ENCODE measurements around the gene TFRC. TPM values are rescaled to one million over a fixed set of nuclear protein-coding genes. Genes with fewer than 3 reads are reported as not detected.

The TFRC gene
- total RNA-seq, 1 experiment from 2014 or later: 143 TPM

DNA sequence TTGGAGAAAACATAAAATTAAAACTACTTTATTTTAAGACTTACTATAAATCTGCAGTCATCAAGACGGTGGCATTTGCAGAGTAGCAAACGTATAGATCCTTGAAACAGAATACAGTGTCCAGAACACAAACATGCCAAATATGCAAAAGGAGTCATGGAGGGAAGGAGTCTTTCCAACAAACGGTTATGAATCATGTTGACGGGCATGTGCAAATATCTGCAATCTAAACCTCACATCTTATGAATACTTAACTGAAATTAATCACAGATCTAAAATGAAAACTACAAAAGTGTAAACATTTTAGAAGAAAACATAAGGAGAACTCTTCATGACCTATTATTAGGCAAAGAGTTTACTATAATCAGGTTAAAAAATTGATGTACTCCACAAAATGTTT, 69.4 kb downstream of the TFRC start:
- CTCF ChIA-PET: interaction anchor here (1.2 kb wide), 1 partner anchor 10 kb away, joined by 5 read pairs; no protein-coding TSS in a partner anchor
- DNase-seq (ENCODE audit: low spot score) (no peak), ATAC-seq (no peak)
- Mint-ChIP-seq H3K27ac (no peak overlapping the region), H3K4me1 (no peaks in the 10 kb centered on the region), H3K27me3 (ENCODE audit: low read depth) (peaks cover 6% of the 10 kb centered on the region), H3K36me3 (no peaks in the 10 kb centered on the region), H3K9me3 (peaks cover 12% of the 10 kb centered on the region), H3K4me3 (no peak overlapping the region)
- TF ChIP-seq OVOL2 (CRISPR knock-in tag; IDR thresholded peaks at IDR 0.05; ENCODE audit: borderline replicate concordance) (no peak), RELA (CRISPR knock-in tag; IDR thresholded peaks at IDR 0.05; ENCODE audit: borderline replicate concordance) (no peak), SOX15 (CRISPR knock-in tag; IDR thresholded peaks at IDR 0.05) (no peak), FOXJ3 (CRISPR knock-in tag; IDR thresholded peaks at IDR 0.05; ENCODE audit: borderline replicate concordance) (no peak), ZMAT4 (CRISPR knock-in tag; IDR thresholded peaks at IDR 0.05) (no peak), NFATC4 (CRISPR knock-in tag; IDR thresholded peaks at IDR 0.05) (no peak), RORB (CRISPR knock-in tag; IDR thresholded peaks at IDR 0.05) (no peak), ESRRA (CRISPR knock-in tag; IDR thresholded peaks at IDR 0.05; ENCODE audit: borderline replicate concordance) (no peak), TEAD4 (CRISPR knock-in tag; IDR thresholded peaks at IDR 0.05) (no peak), PREB (CRISPR knock-in tag; IDR thresholded peaks at IDR 0.05; ENCODE audit: borderline replicate concordance) (no peak), NR2C2 (CRISPR knock-in tag; IDR thresholded peaks at IDR 0.05) (no peak), PRRX2 (CRISPR knock-in tag; IDR thresholded peaks at IDR 0.05) (no peak), USF2 (CRISPR knock-in tag; IDR thresholded peaks at IDR 0.05) (no peak), ZNF396 (CRISPR knock-in tag; IDR thresholded peaks at IDR 0.05; ENCODE audit: borderline replicate concordance) (no peak), ZNF138 (CRISPR knock-in tag; conservative IDR thresholded peaks at IDR 0.05) (no peak), CBFB (CRISPR knock-in tag; IDR thresholded peaks at IDR 0.05; ENCODE audit: low read depth) (no peak)
- TF ChIP-seq, protein P1, sequence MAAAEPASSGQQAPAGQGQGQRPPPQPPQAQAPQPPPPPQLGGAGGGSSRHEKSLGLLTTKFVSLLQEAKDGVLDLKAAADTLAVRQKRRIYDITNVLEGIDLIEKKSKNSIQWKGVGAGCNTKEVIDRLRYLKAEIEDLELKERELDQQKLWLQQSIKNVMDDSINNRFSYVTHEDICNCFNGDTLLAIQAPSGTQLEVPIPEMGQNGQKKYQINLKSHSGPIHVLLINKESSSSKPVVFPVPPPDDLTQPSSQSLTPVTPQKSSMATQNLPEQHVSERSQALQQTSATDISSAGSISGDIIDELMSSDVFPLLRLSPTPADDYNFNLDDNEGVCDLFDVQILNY (CRISPR knock-in tag; IDR thresholded peaks at IDR 0.05): no peak
- TF ChIP-seq, protein P2, sequence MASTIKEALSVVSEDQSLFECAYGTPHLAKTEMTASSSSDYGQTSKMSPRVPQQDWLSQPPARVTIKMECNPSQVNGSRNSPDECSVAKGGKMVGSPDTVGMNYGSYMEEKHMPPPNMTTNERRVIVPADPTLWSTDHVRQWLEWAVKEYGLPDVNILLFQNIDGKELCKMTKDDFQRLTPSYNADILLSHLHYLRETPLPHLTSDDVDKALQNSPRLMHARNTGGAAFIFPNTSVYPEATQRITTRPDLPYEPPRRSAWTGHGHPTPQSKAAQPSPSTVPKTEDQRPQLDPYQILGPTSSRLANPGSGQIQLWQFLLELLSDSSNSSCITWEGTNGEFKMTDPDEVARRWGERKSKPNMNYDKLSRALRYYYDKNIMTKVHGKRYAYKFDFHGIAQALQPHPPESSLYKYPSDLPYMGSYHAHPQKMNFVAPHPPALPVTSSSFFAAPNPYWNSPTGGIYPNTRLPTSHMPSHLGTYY (CRISPR knock-in tag; IDR thresholded peaks at IDR 0.05): no peak
- POLR2A ChIA-PET: no interaction called here

DNA sequence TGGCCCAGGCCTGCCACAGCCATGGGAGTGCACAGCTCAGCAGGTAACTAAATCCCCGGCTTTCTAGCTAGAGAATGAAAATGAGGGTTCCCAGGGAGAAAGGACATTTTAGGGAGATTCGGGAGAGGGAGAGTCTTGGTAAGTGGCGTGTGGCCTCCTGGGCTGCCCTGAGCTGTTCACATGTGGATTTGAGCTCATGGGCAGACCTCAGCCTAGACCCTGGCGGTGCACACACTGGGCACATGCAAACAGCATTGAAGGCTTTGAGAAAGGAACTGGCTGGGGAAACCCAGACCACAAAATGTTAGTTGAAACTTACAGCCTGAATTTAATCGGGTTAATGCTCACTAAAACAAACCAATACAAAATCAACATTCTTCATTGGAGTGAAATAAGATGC, 72.4 kb downstream of the TFRC start:
- Mint-ChIP-seq H3K27ac (no peak overlapping the region), H3K27me3 (ENCODE audit: low read depth) (peaks cover 6% of the 10 kb centered on the region), H3K4me3 (no peak overlapping the region), H3K4me1 (no peaks in the 10 kb centered on the region), H3K9me3 (peaks cover 12% of the 10 kb centered on the region), H3K36me3 (no peaks in the 10 kb centered on the region)
- CTCF ChIA-PET: no interaction called here
- ATAC-seq: no peak
- DNase-seq (ENCODE audit: low spot score): no peak
- POLR2A ChIA-PET: no interaction called here
- TF ChIP-seq RORB (CRISPR knock-in tag; IDR thresholded peaks at IDR 0.05): no peak
- no peak for TF ChIP-seq SP1 (CRISPR knock-in tag; conservative IDR thresholded peaks at IDR 0.05)
- no peak for TF ChIP-seq ZNF138 (CRISPR knock-in tag; conservative IDR thresholded peaks at IDR 0.05)
- TF ChIP-seq ZNF532 (CRISPR knock-in tag; IDR thresholded peaks at IDR 0.05; ENCODE audit: borderline replicate concordance): no peak
- TF ChIP-seq HMGXB4 (CRISPR knock-in tag; IDR thresholded peaks at IDR 0.05): no peak
- TF ChIP-seq TP53 (CRISPR knock-in tag; IDR thresholded peaks at IDR 0.05): no peak

All from WTC11 (cell line).